Measurements from ENCODE around the gene HECW1.

DNA sequence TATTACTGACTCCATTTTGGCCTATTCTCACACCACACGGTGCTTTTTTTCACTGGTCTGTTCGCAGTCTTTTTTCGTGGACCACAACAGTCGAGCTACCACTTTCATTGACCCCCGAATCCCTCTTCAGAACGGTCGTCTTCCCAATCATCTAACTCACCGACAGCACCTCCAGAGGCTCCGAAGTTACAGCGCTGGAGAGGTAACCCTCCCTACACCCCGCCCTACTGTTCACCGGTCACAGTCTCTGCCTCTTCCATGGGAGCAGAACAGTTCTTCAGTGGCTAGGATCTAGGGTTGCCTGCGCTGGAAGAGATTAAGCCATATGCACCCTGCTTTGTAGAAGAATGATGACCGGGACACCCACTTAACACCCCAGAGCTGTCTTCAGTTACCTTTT, 367.1 kb downstream of the HECW1 start:
- TF ChIP-seq FOXP2 (optimal IDR thresholded peaks at IDR 0.05; ENCODE audit: borderline replicate concordance, extremely low read depth, extremely low read length, insufficient read depth) = no peak
- no peak for TF ChIP-seq POLR2AphosphoS5 (IDR thresholded peaks at IDR 0.05; ENCODE audit: low read depth, low read length)
